Hematopoietic multipotent progenitor cell treated with erythropoietin and hydrocortisone succinate and interleukin-3 and kit ligand, for 6 days (in vitro differentiated cells): ENCODE data around the gene SMOC2.
"Not testable (repeated sequence)": the region's sequence is repeated elsewhere in the genome, so short reads cannot be mapped to it uniquely, and the experiment has no call there.

Source experiments
- DNase-seq: peaks from one replicate; pipeline ENCODE4 v3.0.0-alpha.2; 2015

Gene SMOC2

GRCh38 chr6:168542301-168542700, 101.3 kb downstream of the SMOC2 start:
- DNase-seq: no peak

GRCh38 chr6:168545428-168545827, 104.4 kb downstream of the SMOC2 start:
- no peak for DNase-seq

- no peak for DNase-seq
Measured at GRCh38 chr6:168546151-168546550, 105.2 kb downstream of the SMOC2 start.

- DNase-seq: no peak
Measured at GRCh38 chr6:168546730-168547129, 105.7 kb downstream of the SMOC2 start.

- no peak for DNase-seq
Measured at GRCh38 chr6:168550326-168550725, 109.3 kb downstream of the SMOC2 start.

GRCh38 chr6:168554472-168554871, 113.5 kb downstream of the SMOC2 start:
- DNase-seq: no peak

- no peak for DNase-seq
Measured at GRCh38 chr6:168554898-168555617, 114.1 kb downstream of the SMOC2 start.

GRCh38 chr6:168555618-168556273, 114.8 kb downstream of the SMOC2 start:
- no peak for DNase-seq

GRCh38 chr6:168557512-168557911, 116.5 kb downstream of the SMOC2 start:
- no peak for DNase-seq

GRCh38 chr6:168558686-168559085, 117.7 kb downstream of the SMOC2 start:
- DNase-seq: no peak

GRCh38 chr6:168559574-168560098, 118.7 kb downstream of the SMOC2 start:
- no peak for DNase-seq

GRCh38 chr6:168560126-168560525, 119.1 kb downstream of the SMOC2 start:
- DNase-seq: no peak

GRCh38 chr6:168562576-168563151, 121.7 kb downstream of the SMOC2 start:
- no peak for DNase-seq

- no peak for DNase-seq
Measured at GRCh38 chr6:168563656-168564055, 122.7 kb downstream of the SMOC2 start.

GRCh38 chr6:168565112-168565511, 124.1 kb downstream of the SMOC2 start:
- no peak for DNase-seq

- DNase-seq: no peak
Measured at GRCh38 chr6:168570211-168570610, 129.2 kb downstream of the SMOC2 start.

GRCh38 chr6:168571268-168571667, 130.3 kb downstream of the SMOC2 start:
- no peak for DNase-seq

- not testable (repeated sequence) for DNase-seq
Measured at GRCh38 chr6:168573276-168573835, 132.4 kb downstream of the SMOC2 start.

- DNase-seq: no peak
Measured at GRCh38 chr6:168574075-168574698, 133.2 kb downstream of the SMOC2 start.

GRCh38 chr6:168574699-168575195, 133.8 kb downstream of the SMOC2 start:
- no peak for DNase-seq

GRCh38 chr6:168575346-168576098, 134.5 kb downstream of the SMOC2 start:
- no peak for DNase-seq

GRCh38 chr6:168576388-168576787, 135.4 kb downstream of the SMOC2 start:
- no peak for DNase-seq
